Fibroblast of skin of scalp (primary cell): Measurements from ENCODE around the gene EIF4B.
"Not testable (repeated sequence)": the region's sequence is repeated elsewhere in the genome, so short reads cannot be mapped to it uniquely, and the experiment has no call there.

Source experiments
- DNase-seq: peaks from one replicate; pipeline ENCODE4 v3.0.0-alpha.2; 2013

EIF4B gene

GRCh38 chr12:53004178-53004577 is 2.1 kb upstream of the EIF4B start:
- no peak for DNase-seq

DNA sequence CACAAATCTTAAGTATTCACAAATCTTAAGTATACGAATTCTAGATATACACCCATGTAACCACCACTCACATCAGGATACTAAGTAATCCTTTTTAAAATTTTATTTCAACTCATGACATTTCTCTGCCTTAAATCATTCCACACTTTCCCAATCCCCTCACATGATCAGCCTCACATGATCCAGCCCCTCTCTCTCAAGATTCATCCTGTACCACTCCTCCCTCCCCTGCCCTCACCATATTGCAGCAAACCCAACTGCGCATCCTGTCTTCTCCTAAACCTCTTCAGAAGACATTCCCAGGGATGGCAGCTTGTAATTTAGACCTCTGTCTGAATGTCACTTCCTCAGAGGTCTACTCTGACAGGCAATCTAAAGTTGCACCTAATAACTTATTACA is 1.7 kb upstream of the EIF4B start:
- no peak for DNase-seq

DNA sequence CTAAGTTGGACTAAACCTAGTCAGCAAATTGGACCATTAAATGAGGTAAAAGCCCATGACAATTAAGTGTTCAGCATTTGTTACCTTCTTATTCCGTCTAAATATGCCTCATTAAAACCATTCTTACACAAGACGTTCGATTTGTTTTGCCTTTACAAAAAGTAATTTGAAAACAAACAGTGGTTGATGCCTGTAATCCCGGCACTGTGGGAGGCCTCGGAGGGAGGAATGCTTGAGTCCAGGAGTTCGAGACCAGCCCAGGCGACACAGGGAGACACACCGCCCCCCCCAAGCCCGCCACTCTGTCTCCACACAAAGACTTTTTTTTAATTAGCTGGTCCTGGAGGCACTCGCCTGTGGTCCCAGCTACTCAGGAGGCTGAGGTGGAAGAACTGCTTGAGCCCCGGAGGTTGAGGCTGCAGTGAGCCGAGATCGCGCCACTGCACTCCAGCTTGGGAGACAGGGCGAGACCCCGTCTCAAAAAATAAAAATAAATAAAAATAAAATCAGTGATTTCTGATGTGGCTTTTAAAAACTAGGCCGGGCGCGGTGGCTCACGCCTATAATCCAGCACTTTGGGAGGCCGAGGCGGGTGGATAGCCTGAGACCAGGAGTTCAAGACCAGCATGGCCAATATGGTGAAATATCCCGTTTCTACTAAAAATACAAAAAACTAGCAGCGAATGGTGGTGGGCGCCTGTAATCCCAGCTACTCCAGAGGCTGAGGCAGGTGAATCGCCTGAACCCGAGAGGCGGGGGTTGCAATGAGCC is 856 bp upstream of the EIF4B start:
- DNase-seq = peak; percentile 12

GRCh38 chr12:53006810-53007309 is 604 bp downstream of the EIF4B start:
- DNase-seq = peak; percentile 74

- DNase-seq = no peak
Measured at GRCh38 chr12:53007343-53007742, 1.1 kb downstream of the EIF4B start.

DNA sequence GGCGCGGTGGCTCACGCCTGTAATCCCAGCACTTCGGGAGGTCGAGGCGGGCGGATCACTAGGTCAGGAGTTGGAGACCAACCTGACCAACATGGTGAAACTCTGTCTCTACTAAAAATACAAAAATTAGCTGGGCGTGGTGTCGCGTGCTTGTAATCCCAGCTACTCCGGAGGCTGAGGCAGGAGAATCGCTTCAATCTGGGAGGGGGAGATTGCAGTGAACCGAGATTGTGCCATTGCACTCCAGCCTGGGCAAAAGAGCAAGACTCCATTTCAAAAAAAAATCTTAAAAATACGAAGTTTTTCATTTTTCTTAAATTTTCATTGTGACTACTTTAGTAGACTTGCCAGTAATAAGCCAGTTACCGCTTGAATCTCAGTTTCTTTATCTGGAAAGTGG is 2.5 kb downstream of the EIF4B start:
- not testable (repeated sequence) for DNase-seq

- no peak for DNase-seq
Measured at GRCh38 chr12:53010955-53011354, 4.7 kb downstream of the EIF4B start.

DNA sequence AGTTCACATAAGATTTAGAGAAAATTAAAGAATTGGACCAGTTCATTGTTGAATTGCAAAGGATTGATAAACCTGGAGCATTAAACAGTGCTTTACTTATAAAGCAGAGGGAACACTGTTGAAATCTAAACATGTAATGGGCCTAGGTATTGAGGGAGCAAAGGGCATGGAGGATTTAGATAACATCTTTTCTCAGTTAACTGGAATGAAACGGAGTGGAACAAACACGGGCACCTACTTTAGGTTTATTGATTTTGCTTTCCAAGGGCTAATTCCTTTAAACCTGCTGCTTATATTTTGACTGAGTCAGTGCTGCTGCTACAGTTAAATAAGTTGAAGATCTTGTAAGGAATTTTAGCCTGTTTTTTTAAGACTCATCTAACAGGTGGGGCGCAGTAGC is 5.6 kb downstream of the EIF4B start:
- DNase-seq = no peak

- DNase-seq = no peak
Measured at GRCh38 chr12:53012928-53013327, 6.7 kb downstream of the EIF4B start.

DNA sequence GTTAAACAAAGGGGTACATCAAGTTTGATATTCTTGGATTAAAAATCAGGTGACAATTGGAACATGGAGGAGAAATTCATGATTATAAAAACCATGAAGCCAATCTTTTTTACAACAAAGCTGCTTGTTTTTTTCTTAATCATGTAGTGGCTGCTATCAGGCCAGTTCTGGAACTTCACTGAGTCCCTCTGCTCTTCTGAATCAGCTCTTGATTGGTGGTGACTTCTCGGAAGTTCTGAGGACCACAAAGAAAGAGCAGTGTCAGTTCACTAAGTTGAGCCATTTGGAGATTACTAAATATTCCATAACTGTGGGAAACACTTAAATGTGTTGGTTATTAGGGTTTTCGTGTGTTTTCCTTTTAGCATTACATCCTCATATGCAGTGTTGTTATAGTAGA is 8.5 kb downstream of the EIF4B start:
- no peak for DNase-seq

DNA sequence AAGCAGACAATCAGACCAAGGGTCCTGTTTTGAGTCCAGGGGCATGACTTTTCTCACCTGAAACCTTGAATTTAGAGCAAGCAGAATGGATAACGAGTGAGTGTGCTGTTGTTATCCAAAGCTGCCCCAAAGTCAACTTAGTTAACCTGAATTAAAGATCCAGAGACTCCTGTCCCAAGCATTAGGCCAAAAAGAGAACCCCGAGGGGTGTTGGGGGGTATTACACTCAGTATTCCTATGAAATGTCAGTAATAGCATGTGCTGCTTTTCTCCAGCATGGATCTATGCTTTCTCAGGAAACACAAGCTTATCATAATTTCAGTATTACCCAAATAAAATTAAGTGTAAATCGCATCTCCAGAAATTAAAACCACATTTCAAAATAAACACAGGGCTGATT is 19.0 kb downstream of the EIF4B start:
- no peak for DNase-seq

DNA sequence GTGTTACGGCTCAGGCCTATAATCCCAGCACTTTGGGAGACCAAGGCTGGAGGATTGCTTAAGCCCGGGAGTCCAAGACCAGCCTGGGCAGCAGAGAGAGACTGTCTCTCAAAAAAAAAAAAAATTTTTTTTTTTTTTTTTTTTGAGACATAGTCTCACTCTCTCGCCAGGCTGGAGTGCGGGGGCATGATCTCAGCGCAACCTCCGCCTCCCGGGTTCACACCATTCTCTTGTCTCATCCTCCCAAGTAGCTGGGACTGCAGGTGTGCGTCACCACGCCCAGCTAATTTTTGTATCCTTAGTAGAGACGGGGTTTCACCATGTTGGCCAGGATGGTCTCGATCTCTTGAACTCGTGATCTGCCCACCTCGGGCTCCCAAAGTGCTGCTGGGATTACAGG is 20.8 kb downstream of the EIF4B start:
- DNase-seq = not testable (repeated sequence)

DNA sequence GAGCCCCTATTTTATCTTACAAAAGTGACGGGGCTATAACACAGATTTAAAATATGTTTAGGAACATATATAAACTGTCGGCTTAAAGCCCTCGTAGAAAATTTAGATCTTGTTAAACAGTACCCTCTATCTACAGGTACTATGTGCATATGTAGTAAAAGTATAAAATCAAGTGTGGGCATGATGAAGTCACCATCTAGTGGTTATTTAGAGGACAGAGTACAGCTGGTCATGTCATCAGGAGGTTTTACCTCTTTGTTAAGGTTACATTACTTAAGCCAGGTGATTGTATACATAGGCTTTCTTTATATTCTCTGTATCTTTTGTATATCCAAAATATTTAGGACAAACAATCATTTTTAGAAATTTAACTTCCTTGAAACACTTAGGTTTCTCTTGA is 25.4 kb downstream of the EIF4B start:
- no peak for DNase-seq

- DNase-seq = not testable (repeated sequence)
Measured at GRCh38 chr12:53033832-53034231, 27.6 kb downstream of the EIF4B start.

DNA sequence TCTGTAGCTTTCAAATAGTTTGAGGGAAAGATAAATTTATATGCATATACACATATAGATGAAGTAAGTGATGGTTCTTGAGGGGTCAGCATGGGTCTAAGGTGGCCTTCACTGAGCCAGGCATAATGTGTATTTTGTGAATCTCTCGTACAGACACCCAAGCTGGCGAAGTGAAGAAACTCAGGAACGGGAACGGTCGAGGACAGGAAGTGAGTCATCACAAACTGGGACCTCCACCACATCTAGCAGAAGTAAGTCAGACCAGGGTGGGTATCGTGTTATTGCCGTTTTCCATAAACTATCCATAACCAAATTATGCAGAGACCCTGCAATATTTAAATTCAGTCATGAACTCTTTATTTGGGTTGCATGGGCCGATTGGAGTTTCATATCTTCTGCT is 28.2 kb downstream of the EIF4B start:
- no peak for DNase-seq

DNA sequence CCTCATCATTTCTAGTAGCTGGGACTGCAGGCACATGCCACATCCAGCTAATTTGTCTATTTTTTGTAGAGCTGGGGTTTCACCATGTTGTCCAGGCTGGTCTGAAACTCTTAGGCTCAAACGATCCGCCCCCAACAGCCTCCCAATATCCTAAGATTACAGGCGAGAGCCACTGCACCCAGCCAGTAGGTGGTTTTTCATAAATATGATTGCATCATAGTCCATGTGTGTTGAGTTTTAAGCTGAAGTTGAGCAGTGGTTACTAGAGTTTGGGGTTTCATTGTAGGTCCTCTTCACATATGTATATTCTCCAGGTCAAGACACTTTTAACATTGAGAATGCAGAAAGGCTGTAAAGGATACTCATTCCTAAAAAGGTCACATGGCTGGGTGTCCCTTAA is 30.5 kb downstream of the EIF4B start:
- DNase-seq = no peak

GRCh38 chr12:53039851-53040250 is 33.6 kb downstream of the EIF4B start:
- DNase-seq = no peak

GRCh38 chr12:53042607-53043454 is 36.6 kb downstream of the EIF4B start:
- no peak for DNase-seq

DNA sequence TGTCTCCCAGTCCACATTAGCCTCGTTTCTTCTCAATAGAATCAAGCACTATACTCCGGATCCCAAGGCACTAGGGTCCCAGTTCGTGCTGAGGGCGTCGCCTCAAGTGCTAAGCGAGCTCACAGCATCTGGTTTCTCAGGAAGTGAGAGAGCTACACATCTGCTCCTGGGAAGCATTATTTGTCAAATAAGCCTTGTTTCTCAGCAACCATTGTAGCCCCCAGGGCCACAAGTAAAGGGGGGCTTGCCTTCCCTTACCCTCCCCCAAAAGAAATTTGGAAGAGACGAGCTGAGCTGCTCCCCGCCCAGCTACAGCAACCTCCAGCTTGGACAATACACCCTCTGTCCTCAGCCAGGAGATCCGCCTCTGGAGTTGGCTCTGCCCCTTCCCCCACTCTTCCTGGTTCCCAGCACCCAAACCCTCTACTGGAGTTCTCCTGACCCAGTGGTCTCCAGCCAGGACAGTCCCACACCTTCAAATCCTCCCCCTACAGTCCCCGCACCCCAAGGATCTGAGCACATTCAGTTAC is 37.9 kb downstream of the EIF4B start:
- no peak for DNase-seq

GRCh38 chr12:53044896-53045695 is 38.8 kb downstream of the EIF4B start:
- DNase-seq = no peak

- DNase-seq = peak; percentile 35
Measured at GRCh38 chr12:53045696-53046045, 39.4 kb downstream of the EIF4B start.

DNA sequence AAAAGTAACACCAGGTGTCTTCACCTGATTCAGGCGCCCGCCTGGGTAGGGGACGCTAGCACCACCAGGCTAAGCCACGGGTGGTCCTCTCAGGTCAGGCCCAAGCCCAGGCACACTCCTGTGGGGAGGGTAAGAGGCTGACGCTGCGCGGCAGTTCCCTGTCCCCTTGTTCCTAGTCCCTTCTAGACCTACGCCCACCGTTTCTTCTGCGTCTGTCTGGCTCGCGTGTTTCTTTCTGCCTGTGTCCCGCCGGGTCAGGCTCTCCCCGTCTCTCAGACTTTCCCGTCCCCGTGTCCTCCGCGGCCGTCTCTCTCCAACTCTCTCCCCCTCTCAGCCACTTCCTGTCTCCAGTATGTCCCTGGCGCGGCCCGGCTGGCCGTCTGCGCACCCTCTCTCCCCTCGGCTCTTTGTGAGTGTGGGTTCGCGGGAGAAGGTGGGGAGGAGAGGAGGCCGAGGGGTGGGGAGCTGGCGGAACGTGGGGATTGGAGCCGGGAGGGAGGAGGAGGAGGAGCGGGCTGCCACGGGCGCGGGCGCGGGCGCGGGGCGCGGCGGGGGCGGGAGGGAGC is 40.5 kb downstream of the EIF4B start:
- peak; percentile 94 for DNase-seq
